Measurements from ENCODE around the gene ZRANB1.

The ZRANB1 gene

GRCh38 chr10:124959564-124959963, 17.6 kb downstream of the ZRANB1 start:
- ChIA-PET CTCF (no interaction called here), POLR2A (no interaction called here)

GRCh38 chr10:124961248-124961570, 19.3 kb downstream of the ZRANB1 start:
- POLR2A ChIA-PET = no interaction called here
- CTCF ChIA-PET = interaction anchor here (0.7 kb wide), 1 partner anchor 403 kb away, joined by 3 read pairs; no protein-coding TSS in a partner anchor
- no peak for TF ChIP-seq ELF4 (IDR thresholded peaks at IDR 0.05)
- no peak for TF ChIP-seq CTBP1 (IDR thresholded peaks at IDR 0.05; ENCODE audit: borderline replicate concordance)
- TF ChIP-seq SP1 (IDR thresholded peaks at IDR 0.05) = no peak
- no peak for TF ChIP-seq BHLHE40 (IDR thresholded peaks at IDR 0.05; ENCODE audit: borderline replicate concordance)
- no peak for TF ChIP-seq ZNF384 (IDR thresholded peaks at IDR 0.05)
- no peak for TF ChIP-seq SUZ12 (IDR thresholded peaks at IDR 0.05)
- no peak for DNase-seq (ENCODE audit: extremely low spot score)

More at GRCh38 chr10:124959564-124959963, 17.6 kb downstream of the ZRANB1 start:
- no peak for DNase-seq (ENCODE audit: extremely low spot score)
- TF ChIP-seq SUZ12 (IDR thresholded peaks at IDR 0.05) (no peak), L3MBTL2 (conservative IDR thresholded peaks at IDR 0.05) (no peak), HDGF (IDR thresholded peaks at IDR 0.05; ENCODE audit: borderline replicate concordance) (no peak), ZNF384 (IDR thresholded peaks at IDR 0.05) (no peak), LEF1 (IDR thresholded peaks at IDR 0.05; ENCODE audit: borderline replicate concordance) (no peak), CTBP1 (IDR thresholded peaks at IDR 0.05; ENCODE audit: borderline replicate concordance) (no peak)

GRCh38 chr10:124962421-124962820, 20.5 kb downstream of the ZRANB1 start:
- CTCF ChIA-PET = no interaction called here
- TF ChIP-seq ARNT (IDR thresholded peaks at IDR 0.05) = no peak
- no peak for TF ChIP-seq LEF1 (IDR thresholded peaks at IDR 0.05; ENCODE audit: borderline replicate concordance)
- no peak for TF ChIP-seq FOXA1 (IDR thresholded peaks at IDR 0.05)
- no peak for TF ChIP-seq ZNF384 (IDR thresholded peaks at IDR 0.05)
- no peak for TF ChIP-seq TARDBP (IDR thresholded peaks at IDR 0.05)
- POLR2A ChIA-PET = no interaction called here
- DNase-seq (ENCODE audit: extremely low spot score) = no peak

GRCh38 chr10:124963866-124964720, 22.2 kb downstream of the ZRANB1 start:
- DNase-seq (ENCODE audit: extremely low spot score) = no peak
- TF ChIP-seq LEF1 (IDR thresholded peaks at IDR 0.05; ENCODE audit: borderline replicate concordance) (no peak), ZNF384 (IDR thresholded peaks at IDR 0.05) (no peak), L3MBTL2 (conservative IDR thresholded peaks at IDR 0.05) (no peak), SP1 (IDR thresholded peaks at IDR 0.05) (no peak), BHLHE40 (IDR thresholded peaks at IDR 0.05; ENCODE audit: borderline replicate concordance) (no peak), NFRKB (IDR thresholded peaks at IDR 0.05) (no peak), FOXK2 (IDR thresholded peaks at IDR 0.05) (no peak), ELF4 (IDR thresholded peaks at IDR 0.05) (no peak), CTBP1 (IDR thresholded peaks at IDR 0.05; ENCODE audit: borderline replicate concordance) (no peak), ARNT (IDR thresholded peaks at IDR 0.05) (no peak), FOXA1 (IDR thresholded peaks at IDR 0.05) (no peak), TARDBP (IDR thresholded peaks at IDR 0.05) (no peak), SUZ12 (IDR thresholded peaks at IDR 0.05) (no peak), FOXM1 (IDR thresholded peaks at IDR 0.05; ENCODE audit: borderline replicate concordance) (no peak), PKNOX1 (IDR thresholded peaks at IDR 0.05) (no peak), HDGF (IDR thresholded peaks at IDR 0.05; ENCODE audit: borderline replicate concordance) (no peak)
- POLR2A ChIA-PET = no interaction called here
- CTCF ChIA-PET = no interaction called here

GRCh38 chr10:124966008-124966407, 24.1 kb downstream of the ZRANB1 start:
- CTCF ChIA-PET = no interaction called here
- TF ChIP-seq NFRKB (IDR thresholded peaks at IDR 0.05) = no peak
- no peak for TF ChIP-seq PKNOX1 (IDR thresholded peaks at IDR 0.05)
- TF ChIP-seq TARDBP (IDR thresholded peaks at IDR 0.05) = no peak
- TF ChIP-seq SUZ12 (IDR thresholded peaks at IDR 0.05) = no peak
- TF ChIP-seq SP1 (IDR thresholded peaks at IDR 0.05) = no peak
- no peak for TF ChIP-seq ZNF384 (IDR thresholded peaks at IDR 0.05)
- no peak for TF ChIP-seq CTBP1 (IDR thresholded peaks at IDR 0.05; ENCODE audit: borderline replicate concordance)
- TF ChIP-seq BHLHE40 (IDR thresholded peaks at IDR 0.05; ENCODE audit: borderline replicate concordance) = no peak
- TF ChIP-seq L3MBTL2 (conservative IDR thresholded peaks at IDR 0.05) = no peak
- no peak for TF ChIP-seq LEF1 (IDR thresholded peaks at IDR 0.05; ENCODE audit: borderline replicate concordance)
- no peak for TF ChIP-seq ELF4 (IDR thresholded peaks at IDR 0.05)
- no peak for TF ChIP-seq ARNT (IDR thresholded peaks at IDR 0.05)
- TF ChIP-seq HDGF (IDR thresholded peaks at IDR 0.05; ENCODE audit: borderline replicate concordance) = no peak
- no peak for TF ChIP-seq FOXM1 (IDR thresholded peaks at IDR 0.05; ENCODE audit: borderline replicate concordance)
- no peak for TF ChIP-seq FOXA1 (IDR thresholded peaks at IDR 0.05)
- TF ChIP-seq FOXK2 (IDR thresholded peaks at IDR 0.05) = no peak
- no peak for DNase-seq (ENCODE audit: extremely low spot score)
- POLR2A ChIA-PET = interaction anchor here (1.5 kb wide), 1 partner anchor 174 kb away, joined by 4 read pairs; the partner anchor contains the start of gene EEF1AKMT2

GRCh38 chr10:124967255-124967654, 25.3 kb downstream of the ZRANB1 start:
- ChIA-PET CTCF (no interaction called here), POLR2A (no interaction called here)
- DNase-seq (ENCODE audit: extremely low spot score) = no peak
- TF ChIP-seq PKNOX1 (IDR thresholded peaks at IDR 0.05) (no peak), BHLHE40 (IDR thresholded peaks at IDR 0.05; ENCODE audit: borderline replicate concordance) (no peak), ZNF384 (IDR thresholded peaks at IDR 0.05) (no peak), CTBP1 (IDR thresholded peaks at IDR 0.05; ENCODE audit: borderline replicate concordance) (no peak), FOXK2 (IDR thresholded peaks at IDR 0.05) (no peak), FOXM1 (IDR thresholded peaks at IDR 0.05; ENCODE audit: borderline replicate concordance) (no peak), NFRKB (IDR thresholded peaks at IDR 0.05) (no peak), ARNT (IDR thresholded peaks at IDR 0.05) (no peak), LEF1 (IDR thresholded peaks at IDR 0.05; ENCODE audit: borderline replicate concordance) (no peak), SP1 (IDR thresholded peaks at IDR 0.05) (no peak), TARDBP (IDR thresholded peaks at IDR 0.05) (no peak), HDGF (IDR thresholded peaks at IDR 0.05; ENCODE audit: borderline replicate concordance) (no peak), ELF4 (IDR thresholded peaks at IDR 0.05) (no peak), SUZ12 (IDR thresholded peaks at IDR 0.05) (no peak), FOXA1 (IDR thresholded peaks at IDR 0.05) (no peak), L3MBTL2 (conservative IDR thresholded peaks at IDR 0.05) (no peak)
